Measurements from ENCODE around the gene KNDC1. TPM values are rescaled to one million over a fixed set of nuclear protein-coding genes. Genes with fewer than 3 reads are reported as not detected.

Gene KNDC1
- total RNA-seq, 2 donors from 2014 or later = 1.5 to 10.8 TPM

DNA sequence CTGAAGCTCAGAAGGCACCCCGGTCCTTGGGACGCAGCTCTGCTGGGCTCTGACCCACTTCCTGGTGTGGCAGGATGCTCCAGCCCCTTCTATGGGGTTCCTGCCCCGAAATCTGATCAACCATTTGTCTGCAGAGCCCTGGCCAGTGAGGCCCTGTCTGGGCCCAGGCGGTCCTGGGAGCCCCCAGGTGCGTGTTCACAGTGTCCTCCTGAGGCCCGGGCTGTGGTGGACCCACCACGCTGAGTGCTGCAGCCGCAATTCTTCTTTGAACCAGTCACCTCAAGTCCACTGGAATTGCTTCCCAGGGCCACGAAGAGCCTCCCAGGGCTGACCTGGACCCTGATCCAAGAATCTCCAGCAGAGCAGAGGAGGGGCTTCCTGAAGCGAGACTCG, 19.1 kb downstream of the KNDC1 start:
- Histone ChIP-seq H3K36me3 (no peaks in the 10 kb centered on the region), H3K4me1 (replicated peaks) (no peaks in the 10 kb centered on the region), H3K4me3 (no peak overlapping the region), H3K27me3 (replicated peaks; ENCODE audit: insufficient read depth) (no peaks in the 10 kb centered on the region), H3K9me3 (no peaks in the 10 kb centered on the region), H3K27ac (no peak overlapping the region)
- no peak for DNase-seq (ENCODE audit: low spot score)
- intact Hi-C loops (cut with DNase I) = no loop called here
- TF ChIP-seq, protein P1, sequence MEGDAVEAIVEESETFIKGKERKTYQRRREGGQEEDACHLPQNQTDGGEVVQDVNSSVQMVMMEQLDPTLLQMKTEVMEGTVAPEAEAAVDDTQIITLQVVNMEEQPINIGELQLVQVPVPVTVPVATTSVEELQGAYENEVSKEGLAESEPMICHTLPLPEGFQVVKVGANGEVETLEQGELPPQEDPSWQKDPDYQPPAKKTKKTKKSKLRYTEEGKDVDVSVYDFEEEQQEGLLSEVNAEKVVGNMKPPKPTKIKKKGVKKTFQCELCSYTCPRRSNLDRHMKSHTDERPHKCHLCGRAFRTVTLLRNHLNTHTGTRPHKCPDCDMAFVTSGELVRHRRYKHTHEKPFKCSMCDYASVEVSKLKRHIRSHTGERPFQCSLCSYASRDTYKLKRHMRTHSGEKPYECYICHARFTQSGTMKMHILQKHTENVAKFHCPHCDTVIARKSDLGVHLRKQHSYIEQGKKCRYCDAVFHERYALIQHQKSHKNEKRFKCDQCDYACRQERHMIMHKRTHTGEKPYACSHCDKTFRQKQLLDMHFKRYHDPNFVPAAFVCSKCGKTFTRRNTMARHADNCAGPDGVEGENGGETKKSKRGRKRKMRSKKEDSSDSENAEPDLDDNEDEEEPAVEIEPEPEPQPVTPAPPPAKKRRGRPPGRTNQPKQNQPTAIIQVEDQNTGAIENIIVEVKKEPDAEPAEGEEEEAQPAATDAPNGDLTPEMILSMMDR (IDR thresholded peaks at IDR 0.05) = no peak
- TF ChIP-seq POLR2AphosphoS5 (IDR thresholded peaks at IDR 0.05) = no peak
- no peak for TF ChIP-seq POLR2A (IDR thresholded peaks at IDR 0.05)
- WGBS = 87% methylated on average over 10 of the region's 11 CpGs

DNA sequence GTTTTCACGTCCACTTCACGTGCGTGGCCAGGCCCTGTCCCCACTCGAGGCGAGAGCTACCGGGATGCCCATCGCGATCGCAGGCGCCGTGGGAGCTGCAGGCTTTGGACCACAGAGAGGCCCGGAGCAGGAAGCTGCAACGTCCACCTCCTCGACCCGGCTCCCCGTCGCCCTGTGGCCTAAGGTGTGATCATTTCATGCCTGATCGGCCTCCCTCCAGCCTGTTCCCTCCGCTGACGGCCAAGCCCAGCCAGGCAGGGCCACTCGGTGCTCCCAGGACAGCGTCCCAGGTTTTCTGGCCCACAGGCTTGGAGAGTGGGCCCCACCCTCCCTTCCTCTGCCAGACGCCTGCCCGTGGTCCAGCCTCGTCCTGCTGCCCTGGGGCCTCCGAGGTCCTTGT, 19.6 kb downstream of the KNDC1 start:
- H3K9me3 ChIP-seq = no peaks in the 10 kb centered on the region
- TF ChIP-seq, protein P1 (IDR thresholded peaks at IDR 0.05) = no peak
- no peak for TF ChIP-seq POLR2A (IDR thresholded peaks at IDR 0.05)
- TF ChIP-seq POLR2AphosphoS5 (IDR thresholded peaks at IDR 0.05) = no peak
- no peaks in the 10 kb centered on the region for H3K4me1 ChIP-seq (replicated peaks)
- 77% methylated on average over 26 of the region's 26 CpGs for WGBS
- no peak for DNase-seq (ENCODE audit: low spot score)
- no peaks in the 10 kb centered on the region for H3K27me3 ChIP-seq (replicated peaks; ENCODE audit: insufficient read depth)
- intact Hi-C loops (cut with DNase I) = no loop called here
- no peak overlapping the region for H3K27ac ChIP-seq
- H3K4me3 ChIP-seq = no peak overlapping the region
- H3K36me3 ChIP-seq = no peaks in the 10 kb centered on the region

DNA sequence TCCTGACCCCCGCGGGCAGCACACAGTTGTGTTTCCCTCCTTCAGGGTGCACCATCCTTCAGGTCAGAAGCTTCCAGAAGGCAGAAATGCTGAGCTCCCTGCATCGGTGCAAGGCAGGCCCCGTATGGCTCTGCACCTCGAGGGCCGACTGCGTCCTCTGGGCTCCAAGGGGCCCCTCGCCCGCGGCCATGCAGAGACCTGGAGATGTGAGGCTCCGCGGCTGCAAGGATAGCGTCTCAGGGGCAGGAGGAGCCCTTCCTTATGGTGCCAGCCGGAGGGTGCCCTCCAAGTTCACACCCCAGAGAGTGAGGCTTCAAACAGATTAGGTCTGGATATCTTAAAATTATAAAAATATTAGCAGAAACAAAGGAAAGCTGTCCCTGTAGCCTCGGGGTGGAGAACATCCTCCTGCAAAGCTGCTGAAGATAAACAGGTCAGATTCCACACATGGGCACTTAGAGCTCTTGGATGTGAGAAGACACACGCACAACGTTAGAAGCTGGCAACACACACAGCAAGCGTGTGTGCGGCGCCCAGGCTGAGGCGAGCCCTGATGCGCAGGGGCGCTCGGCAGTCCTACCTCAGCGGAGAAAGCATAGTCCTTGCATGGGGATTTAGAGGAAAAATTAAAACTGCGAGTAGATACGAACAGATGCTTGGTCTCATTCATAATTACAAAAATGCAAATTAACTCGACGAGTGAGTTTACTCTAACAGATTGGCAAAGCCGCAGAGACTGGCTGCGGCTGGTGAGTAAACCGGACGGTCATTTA, 20.4 kb downstream of the KNDC1 start:
- intact Hi-C loops (cut with DNase I) = no loop called here

DNA sequence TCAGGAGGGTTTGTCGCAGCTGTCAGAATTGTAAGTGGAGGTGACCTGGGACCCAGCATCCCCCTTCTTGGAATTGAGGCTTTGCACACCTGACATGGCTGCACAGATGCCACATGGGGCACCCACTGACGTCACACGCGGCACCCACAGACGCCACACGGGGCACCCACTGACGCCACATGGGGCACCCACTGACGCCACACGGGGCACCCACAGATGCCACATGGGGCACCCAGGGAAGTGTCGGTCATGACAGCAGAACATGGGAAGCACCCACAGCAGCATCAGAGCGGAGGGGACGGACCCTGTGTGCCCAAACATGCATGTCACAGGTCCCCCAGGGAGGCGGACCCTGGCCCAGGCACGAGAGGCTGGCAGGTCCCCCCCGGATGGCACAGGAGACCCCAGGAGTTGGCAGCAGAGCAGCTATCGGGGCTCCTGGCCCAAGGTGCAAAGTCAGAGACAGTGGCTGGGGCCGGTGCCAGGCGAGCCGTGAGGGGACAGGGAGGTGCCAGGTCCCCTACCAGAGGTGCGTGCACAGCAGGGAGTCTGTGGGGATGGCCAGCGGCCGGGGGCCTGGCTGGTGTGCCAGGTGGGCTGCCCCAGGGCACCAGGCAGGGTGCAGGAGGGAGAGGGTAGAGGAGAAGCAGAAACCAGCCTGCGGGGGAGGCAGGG, 21.1 kb downstream of the KNDC1 start:
- intact Hi-C loops (cut with DNase I) = no loop called here
- Histone ChIP-seq H3K4me1 (replicated peaks) (no peaks in the 10 kb centered on the region), H3K36me3 (no peaks in the 10 kb centered on the region), H3K4me3 (no peak overlapping the region), H3K27me3 (replicated peaks; ENCODE audit: insufficient read depth) (no peaks in the 10 kb centered on the region), H3K9me3 (no peaks in the 10 kb centered on the region), H3K27ac (no peak overlapping the region)
- TF ChIP-seq POLR2AphosphoS5 (IDR thresholded peaks at IDR 0.05) (no peak), POLR2A (IDR thresholded peaks at IDR 0.05) (no peak)
- TF ChIP-seq, protein P1 (IDR thresholded peaks at IDR 0.05) = no peak
- 88% methylated on average over 22 of the region's 23 CpGs for WGBS
- DNase-seq (ENCODE audit: low spot score) = no peak

More for the DNA sequence above, 20.4 kb downstream of the KNDC1 start:
- 88% methylated on average over 33 of the region's 33 CpGs for WGBS
- no peak overlapping the region for H3K27ac ChIP-seq
- no peaks in the 10 kb centered on the region for H3K36me3 ChIP-seq
- no peaks in the 10 kb centered on the region for H3K27me3 ChIP-seq (replicated peaks; ENCODE audit: insufficient read depth)
- no peak for DNase-seq (ENCODE audit: low spot score)
- no peaks in the 10 kb centered on the region for H3K4me1 ChIP-seq (replicated peaks)
- H3K9me3 ChIP-seq = no peaks in the 10 kb centered on the region
- H3K4me3 ChIP-seq = no peak overlapping the region
- no peak for TF ChIP-seq POLR2A (IDR thresholded peaks at IDR 0.05)
- TF ChIP-seq, protein P1 (IDR thresholded peaks at IDR 0.05) = no peak
- no peak for TF ChIP-seq POLR2AphosphoS5 (IDR thresholded peaks at IDR 0.05)
